ENCODE results near the gene ANKS1A. TPM values are rescaled to one million over a fixed set of nuclear protein-coding genes. Genes with fewer than 3 reads are reported as not detected.

Gene ANKS1A
- total and polyA plus RNA-seq, 11 donors = 11.0 to 49.5 (median 29.3) TPM

GRCh38 chr6:34934516-34934915 is 45.5 kb downstream of the ANKS1A start:
- no peak overlapping the region for H3K4me3 ChIP-seq
- H3K4me1 ChIP-seq = peaks cover 0 to 62% (median 42%) of the 10 kb centered on the region in 12 donors
- peak; percentile 39 to 84 (median 83) for ATAC-seq
- no peaks in the 10 kb centered on the region for H3K27me3 ChIP-seq
- peak overlapping the region in 9 of 12 donors; percentile 31 to 74 (median 48) for H3K27ac ChIP-seq
- DNase-seq = peak; percentile 83 to 91 (median 85)
- intact Hi-C loops (cut with DNase I) = loop anchor here in 1 of 10 donors (5.0 kb wide), 1 partner anchor 33 kb away; no protein-coding TSS in a partner anchor
- H3K9me3 ChIP-seq = no peaks in the 10 kb centered on the region
- 3 to 11% (median 9%) methylated on average over 5 of the region's 5 CpGs for WGBS, 4 donors
- H3K36me3 ChIP-seq = no peaks in the 10 kb centered on the region
- TF ChIP-seq CTCF (IDR thresholded peaks at IDR 0.05) (no peak), POLR2A (IDR thresholded peaks at IDR 0.05) (no peak)

- peak in 1 of 5 donors; percentile 47 for DNase-seq
- peak in 1 of 4 donors; percentile 24 for ATAC-seq
- intact Hi-C loops (cut with DNase I) = loop anchor here in 1 of 10 donors (5.0 kb wide), 1 partner anchor 46 kb away; no protein-coding TSS in a partner anchor
- Histone ChIP-seq H3K9me3 (no peaks in the 10 kb centered on the region), H3K36me3 (no peaks in the 10 kb centered on the region), H3K4me3 (no peak overlapping the region), H3K27me3 (no peaks in the 10 kb centered on the region), H3K27ac (peak overlapping the region in 10 of 12 donors; percentile 17 to 87 (median 40)), H3K4me1 (peaks cover 0 to 66% (median 49%) of the 10 kb centered on the region in 12 donors)
- TF ChIP-seq POLR2A (IDR thresholded peaks at IDR 0.05) (no peak), CTCF (IDR thresholded peaks at IDR 0.05) (no peak)
- 55 to 66% (median 55%) methylated on average over 3 of the region's 3 CpGs for WGBS, 4 donors
Observed at GRCh38 chr6:34938268-34938667, 49.2 kb downstream of the ANKS1A start.

GRCh38 chr6:34940030-34940434 is 51.0 kb downstream of the ANKS1A start:
- 38 to 54% (median 42%) methylated on average over 4 of the region's 4 CpGs for WGBS, 4 donors
- peaks cover 0 to 54% (median 35%) of the 10 kb centered on the region in 12 donors for H3K4me1 ChIP-seq

GRCh38 chr6:34941421-34941820 is 52.4 kb downstream of the ANKS1A start:
- DNase-seq = no peak
- no peaks in the 10 kb centered on the region for H3K36me3 ChIP-seq
- no peak for ATAC-seq
- no peaks in the 10 kb centered on the region for H3K27me3 ChIP-seq
- H3K4me1 ChIP-seq = peaks cover 0 to 45% (median 30%) of the 10 kb centered on the region in 12 donors
- no peak overlapping the region for H3K4me3 ChIP-seq
- WGBS, 4 donors = 97 to 98% (median 98%) methylated on average over 4 of the region's 4 CpGs
- no peaks in the 10 kb centered on the region for H3K9me3 ChIP-seq
- no peak for TF ChIP-seq POLR2A (IDR thresholded peaks at IDR 0.05)
- TF ChIP-seq CTCF (IDR thresholded peaks at IDR 0.05) = no peak
- intact Hi-C loops (cut with DNase I) = no loop called here
- H3K27ac ChIP-seq = peak overlapping the region in 4 of 12 donors; percentile 14 to 79 (median 65)

More at GRCh38 chr6:34940030-34940434, 51.0 kb downstream of the ANKS1A start:
- Histone ChIP-seq H3K27me3 (no peaks in the 10 kb centered on the region), H3K4me3 (peak overlapping the region in 1 of 12 donors; percentile 7), H3K36me3 (no peaks in the 10 kb centered on the region), H3K27ac (peak overlapping the region; percentile 54 to 87 (median 70)), H3K9me3 (no peaks in the 10 kb centered on the region)
- peak; percentile 83 to 90 (median 88) for ATAC-seq
- TF ChIP-seq POLR2A (IDR thresholded peaks at IDR 0.05) (no peak), CTCF (IDR thresholded peaks at IDR 0.05) (no peak)
- intact Hi-C loops (cut with DNase I) = no loop called here
- DNase-seq = no peak
